Measurements from ENCODE around the gene TMEM131L.
"Not testable (repeated sequence)": the region's sequence is repeated elsewhere in the genome, so short reads cannot be mapped to it uniquely, and the experiment has no call there.

The TMEM131L gene

DNA sequence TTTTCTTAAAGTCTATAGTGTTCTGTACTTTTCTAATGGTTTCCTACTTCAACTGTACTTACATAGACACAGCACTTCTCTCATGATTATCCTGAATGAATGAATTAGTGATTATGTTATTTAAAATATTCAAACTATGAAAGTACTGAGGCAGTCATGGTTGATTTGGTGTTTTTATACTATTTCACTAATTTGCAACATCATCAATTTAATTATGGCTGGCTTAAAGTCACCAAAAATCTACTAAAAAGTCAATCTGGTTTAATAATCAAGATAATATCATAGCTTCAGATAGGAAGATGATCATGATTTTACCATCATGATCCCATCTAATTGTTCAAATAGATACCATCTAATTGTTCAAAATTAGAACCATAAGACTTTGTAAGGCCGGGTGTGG, 16.8 kb upstream of the TMEM131L start:
- DNase-seq (ENCODE audit: low read depth in 2 of 2), result no peak

DNA sequence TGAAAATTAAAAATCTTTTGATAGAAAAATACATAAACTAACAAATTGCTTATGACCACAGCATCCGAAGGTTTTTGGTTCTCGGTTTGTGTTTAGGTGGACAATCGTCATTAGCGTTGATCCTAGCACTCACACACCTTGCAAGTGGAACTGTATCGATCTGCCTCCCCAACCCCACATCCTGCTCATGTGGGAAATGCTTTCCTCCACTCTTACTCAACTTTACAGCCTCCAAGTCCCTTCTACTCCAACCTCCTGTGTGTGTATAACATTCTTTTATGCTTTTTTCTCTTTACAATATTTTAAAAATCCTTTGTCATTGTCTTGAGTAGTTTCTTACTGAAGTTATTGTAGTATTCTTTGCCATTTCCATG, 15.6 kb upstream of the TMEM131L start:
- no peak for DNase-seq (ENCODE audit: low read depth in 2 of 2)

DNA sequence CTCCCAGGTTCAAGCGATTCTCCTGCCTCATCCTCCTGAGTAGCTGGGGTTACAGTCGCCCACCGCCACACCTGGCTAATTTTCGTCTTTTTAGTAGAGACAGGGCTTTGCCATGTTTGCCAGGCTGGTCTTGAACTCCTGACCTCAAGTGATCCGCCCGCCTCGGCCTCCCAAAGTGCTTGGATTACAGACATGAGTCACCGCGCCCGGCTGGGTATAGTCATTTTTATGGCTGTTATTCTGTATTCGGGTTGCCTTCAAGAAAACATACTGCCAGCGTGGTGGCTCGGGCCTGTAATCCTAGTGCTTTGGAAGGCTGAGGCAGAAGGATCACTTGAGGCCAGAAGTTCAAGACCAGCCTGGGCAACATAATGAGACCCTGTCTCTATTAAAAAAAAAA, 15.0 kb upstream of the TMEM131L start:
- not testable (repeated sequence) for DNase-seq (ENCODE audit: low read depth in 2 of 2)

DNA sequence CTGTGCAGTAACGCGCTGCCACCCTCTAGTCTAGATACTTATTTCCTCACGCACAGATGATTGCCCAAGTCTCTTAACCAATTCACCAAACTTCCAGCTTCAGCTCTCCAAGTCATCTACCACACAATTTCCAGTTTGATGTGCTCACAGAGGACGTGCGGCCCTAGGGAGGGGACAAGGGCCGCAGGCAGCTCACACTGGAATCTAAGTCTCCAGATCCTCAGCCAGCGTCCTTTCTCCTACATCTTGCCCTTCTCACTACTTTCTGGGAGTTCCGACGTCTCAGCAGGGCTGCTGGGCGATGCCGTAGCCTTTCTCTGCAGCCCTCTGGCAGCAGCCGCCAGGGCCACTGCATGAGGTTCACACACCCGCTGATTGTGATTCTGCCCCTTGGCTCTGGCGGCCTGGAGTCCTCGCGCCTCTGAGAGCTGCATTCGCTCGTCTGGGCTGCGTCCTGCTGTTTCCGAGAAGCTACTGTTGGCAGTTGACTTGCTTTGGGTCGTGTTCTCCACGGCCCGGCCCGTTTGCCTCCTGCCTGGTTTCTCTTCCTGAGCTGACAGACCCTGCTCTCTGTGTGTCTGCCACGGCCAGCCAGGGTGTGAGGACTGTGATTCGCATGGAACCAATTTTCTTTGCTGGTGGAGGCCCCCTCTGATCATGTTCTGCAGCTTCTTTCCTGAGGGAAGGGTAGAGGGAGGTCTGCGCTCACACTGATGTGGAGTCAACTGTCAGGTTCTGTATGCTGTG, 14.1 kb upstream of the TMEM131L start:
- DNase-seq (ENCODE audit: low read depth in 2 of 2), result no peak

DNA sequence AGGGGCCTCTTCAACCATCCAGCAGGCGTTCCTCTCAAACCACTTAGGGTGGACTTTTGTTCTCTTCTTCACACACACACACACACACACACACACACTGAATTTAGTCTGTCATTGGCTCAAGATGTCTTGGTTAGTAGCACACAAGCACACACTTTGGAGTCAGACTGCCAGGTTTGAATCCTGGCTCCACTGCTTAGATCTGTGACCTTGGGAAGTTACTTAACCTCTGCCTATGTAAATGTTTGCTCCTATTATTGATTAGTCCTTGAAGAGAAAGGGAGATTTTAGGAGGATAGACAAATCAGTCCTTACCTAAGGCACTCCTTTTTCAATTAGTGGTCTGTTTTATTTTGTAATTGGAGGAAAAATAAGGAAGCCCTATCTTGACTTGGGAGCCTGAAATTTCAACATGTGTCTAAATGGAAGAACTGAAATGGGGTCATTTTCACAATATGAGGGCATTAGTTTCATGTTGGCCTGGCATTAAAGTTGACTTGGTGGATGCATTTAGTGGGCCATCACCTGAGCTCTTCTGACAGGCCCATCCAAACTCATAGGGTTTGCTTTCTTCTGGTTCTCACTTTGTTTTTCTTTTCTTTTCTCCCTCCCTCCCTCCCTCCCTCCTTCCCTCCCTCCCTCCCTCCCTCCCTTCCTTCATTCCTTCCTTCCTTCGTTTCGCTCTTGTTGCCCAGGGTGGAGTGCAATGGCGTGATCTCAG, 13.3 kb upstream of the TMEM131L start:
- DNase-seq (ENCODE audit: low read depth in 2 of 2), result no peak

DNA sequence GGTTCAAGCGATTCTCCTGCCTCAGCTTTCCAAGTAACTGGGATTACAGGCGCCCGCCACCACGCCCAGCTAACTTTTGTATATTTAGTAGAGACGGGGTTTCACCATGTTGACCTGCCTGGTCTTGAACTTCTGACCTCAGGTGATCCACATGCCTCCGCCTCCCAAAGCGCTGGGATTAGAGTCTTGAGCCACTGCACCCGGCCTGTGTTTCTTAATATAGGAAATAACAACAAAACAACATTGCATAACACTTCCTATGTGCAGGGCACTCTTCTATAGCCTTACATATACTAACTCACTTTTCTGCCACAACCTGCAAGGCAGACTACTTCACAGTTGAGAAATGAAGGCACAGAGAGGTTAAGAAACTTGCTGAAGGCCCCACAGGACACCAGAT, 12.8 kb upstream of the TMEM131L start:
- no peak for DNase-seq (ENCODE audit: low read depth in 2 of 2)

DNA sequence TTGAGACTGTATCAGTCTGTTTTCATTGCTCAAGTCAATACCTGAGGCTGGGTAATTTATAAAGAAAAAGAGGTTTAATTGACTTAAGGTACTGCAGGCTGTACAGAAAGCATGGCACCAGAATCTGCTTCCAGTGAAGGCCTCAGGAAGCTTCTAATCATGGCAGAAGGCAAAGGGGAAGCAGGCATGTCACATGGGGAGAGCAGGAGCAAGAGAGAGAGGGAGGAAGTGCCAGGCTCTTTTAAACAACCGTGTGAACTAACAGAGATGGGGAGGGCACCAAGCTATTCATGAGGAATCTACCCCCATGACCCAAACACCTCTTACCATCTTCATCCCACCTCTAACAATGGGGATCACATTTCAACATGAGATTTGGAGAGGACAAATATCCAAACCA, 7.2 kb upstream of the TMEM131L start:
- DNase-seq (ENCODE audit: low read depth in 2 of 2), result no peak

DNA sequence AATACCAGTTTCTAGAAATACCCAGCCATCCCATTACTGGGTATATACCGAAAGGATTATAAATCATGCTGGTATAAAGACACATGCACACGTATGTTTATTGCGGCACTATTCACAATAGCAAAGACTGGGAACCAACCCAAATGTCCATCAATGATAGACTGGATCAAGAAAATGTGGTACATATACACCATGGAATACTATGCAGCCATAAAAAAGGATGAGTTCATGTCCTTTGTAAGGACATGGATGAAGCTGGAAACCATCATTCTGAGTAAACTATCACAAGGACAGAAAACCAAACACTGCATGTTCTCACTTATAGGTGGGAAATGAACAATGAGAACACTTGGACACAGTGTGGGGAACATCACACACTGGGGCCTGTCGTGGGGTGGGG, 4.6 kb upstream of the TMEM131L start:
- DNase-seq (ENCODE audit: low read depth in 2 of 2), result not testable (repeated sequence)

DNA sequence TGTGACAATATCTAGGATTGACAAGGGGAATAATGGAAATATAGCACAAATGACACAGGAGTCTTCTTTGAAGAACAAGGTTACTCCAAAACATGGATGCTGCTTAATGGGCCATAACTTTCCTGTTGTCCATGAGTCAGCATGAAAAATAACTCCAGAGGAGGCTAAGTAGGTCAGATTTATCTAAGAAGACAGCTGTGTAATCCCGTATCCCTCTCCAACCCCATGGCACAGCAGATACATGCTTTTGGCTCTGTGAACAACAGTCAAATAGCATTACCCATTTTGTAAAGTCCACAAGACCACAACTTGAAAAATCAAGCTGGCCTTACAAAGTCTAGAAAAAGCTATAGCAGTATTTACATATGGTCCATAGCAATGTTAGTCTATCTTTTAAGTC, 2.1 kb upstream of the TMEM131L start:
- DNase-seq (ENCODE audit: low read depth in 2 of 2), result no peak

DNA sequence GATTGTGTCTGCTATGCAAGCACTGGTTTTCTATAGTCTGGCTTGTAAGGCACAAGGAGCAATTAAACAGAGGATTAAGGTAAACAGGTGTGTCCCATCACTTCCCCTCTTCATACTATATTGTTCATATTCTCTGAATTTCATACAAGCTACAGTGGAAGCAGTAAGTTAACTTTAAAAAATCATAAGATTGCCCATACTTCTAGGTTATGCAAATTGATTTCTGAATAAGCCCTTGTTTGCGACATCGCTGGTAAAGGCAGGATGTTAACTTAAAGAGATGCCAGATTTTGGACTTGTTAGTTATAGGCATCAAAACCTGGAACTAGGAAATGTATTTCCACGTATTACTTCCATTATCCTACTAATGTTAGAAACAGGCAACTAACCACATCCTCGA, 1.0 kb upstream of the TMEM131L start:
- no peak for DNase-seq (ENCODE audit: low read depth in 2 of 2)

DNA sequence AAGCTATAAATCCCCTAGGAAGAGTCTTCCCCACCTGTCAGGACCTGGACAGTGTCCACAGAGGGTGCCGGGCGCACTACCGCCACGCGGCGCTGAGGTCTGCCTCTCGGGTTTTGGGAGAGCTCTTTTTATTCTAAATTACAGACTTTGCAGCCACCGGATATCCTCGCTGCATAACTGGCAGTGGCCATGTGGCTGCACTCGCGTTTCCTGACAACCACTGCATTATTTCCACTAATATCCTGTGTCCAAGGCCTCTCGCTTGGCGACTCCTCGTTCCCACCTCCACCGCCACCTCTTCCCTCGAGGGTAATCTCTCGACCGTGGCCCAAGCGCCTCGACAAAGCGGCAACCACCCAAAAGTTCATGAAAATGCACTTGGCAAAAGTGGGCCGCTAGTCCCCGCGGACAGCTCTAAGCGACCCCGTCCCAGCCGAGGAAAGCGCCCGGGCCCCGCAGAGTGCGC, 512 bp upstream of the TMEM131L start:
- DNase-seq (ENCODE audit: low read depth in 2 of 2), result no peak

DNA sequence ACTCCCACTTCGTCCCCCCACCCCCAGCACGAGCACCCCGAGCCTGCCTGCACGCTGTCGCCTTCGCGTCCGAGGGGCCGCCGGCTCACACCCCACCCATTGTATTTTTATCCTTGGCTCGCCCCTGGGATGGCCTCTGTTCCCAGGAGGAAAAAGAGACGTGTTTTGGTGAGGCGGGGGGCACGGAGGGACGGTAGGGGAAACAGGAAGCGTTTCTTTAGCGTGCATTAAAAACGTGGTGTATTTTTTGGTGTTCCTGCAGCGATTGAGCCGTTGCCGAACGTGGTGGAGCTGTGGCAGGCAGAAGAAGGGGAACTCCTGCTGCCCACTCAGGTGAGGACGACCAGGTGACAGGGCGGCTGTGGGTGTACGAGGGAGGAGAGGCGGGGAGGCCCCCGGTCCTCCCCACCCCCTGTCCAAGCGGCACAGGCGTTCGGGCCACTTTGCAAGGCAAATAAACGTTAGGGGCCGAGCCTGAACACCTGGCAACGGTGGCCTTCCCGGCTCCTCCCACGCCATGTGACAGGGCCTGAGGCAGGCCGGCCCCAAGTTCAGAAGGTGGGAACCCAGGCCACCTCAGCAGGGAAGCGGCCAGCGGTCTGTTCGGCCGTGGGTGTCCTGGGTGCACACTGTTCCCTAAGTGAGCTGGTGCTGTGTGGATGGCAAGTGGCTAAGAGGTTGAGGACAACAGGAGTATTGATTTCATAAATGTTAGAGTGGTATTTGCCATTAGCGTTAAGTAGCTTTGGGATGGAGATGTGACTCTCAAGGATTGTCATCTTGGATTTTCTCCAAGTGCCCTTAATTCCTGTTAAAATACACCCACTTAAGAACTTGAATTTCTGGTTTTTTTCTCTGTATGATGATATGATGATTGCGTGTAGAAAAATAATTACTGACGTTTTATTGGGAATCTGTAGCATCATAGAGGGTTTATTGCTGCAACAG, 1.1 kb downstream of the TMEM131L start:
- DNase-seq (ENCODE audit: low read depth in 2 of 2), result no peak

DNA sequence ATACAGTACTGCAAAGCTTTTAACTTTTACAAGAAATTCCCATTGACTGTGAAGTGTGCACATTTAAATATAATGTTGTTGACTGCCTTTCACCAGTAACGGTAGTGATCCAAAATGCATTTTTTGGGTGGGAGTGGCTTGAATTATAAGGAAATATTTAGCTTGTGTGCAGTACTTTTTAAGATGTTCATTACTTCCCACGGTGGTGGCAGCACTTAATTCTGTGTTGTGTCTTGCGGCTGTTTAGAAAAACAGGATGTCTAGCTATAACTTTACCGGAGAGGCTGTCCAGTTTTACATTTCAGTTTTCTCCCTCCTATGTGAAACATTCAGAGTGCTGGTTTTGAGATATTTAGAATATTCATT, 1.7 kb downstream of the TMEM131L start:
- no peak for DNase-seq (ENCODE audit: low read depth in 2 of 2)

DNA sequence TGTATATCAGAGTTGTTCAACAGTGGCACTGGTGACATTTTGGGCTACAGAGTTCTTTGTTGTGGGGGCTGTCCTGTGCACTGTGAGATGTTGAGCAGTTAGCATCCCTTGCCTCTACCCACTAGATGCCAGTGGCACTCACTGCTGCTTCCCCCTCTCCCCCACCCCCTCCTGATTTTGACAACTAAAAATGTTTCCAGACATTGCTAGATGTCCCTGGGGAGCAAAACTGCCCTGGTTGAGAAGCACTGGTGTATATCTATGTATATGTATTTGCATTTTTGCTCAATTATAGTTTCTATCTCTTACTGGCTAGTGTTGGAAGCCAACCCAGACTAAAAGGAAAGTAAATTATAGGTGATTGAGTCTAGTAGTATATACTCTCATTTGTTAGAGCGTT, 2.4 kb downstream of the TMEM131L start:
- no peak for DNase-seq (ENCODE audit: low read depth in 2 of 2)

DNA sequence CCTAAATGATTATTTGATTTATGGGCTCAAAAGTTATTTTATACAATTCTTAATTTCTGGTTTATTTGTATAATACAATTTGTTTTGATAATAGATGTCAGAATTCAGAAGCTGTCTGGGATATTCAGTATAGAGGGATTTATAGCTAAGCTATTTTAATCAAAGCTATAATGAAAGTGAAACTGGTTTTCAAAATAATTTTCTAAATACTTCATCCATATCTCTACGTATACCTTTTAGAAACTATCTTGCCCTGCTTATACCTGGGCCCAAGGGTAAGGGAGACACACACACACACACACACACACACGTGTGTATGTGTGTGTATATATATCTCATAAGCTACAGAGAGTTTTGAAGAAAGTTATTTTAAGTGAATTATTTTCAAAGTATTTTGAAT, 2.9 kb downstream of the TMEM131L start:
- no peak for DNase-seq (ENCODE audit: low read depth in 2 of 2)

DNA sequence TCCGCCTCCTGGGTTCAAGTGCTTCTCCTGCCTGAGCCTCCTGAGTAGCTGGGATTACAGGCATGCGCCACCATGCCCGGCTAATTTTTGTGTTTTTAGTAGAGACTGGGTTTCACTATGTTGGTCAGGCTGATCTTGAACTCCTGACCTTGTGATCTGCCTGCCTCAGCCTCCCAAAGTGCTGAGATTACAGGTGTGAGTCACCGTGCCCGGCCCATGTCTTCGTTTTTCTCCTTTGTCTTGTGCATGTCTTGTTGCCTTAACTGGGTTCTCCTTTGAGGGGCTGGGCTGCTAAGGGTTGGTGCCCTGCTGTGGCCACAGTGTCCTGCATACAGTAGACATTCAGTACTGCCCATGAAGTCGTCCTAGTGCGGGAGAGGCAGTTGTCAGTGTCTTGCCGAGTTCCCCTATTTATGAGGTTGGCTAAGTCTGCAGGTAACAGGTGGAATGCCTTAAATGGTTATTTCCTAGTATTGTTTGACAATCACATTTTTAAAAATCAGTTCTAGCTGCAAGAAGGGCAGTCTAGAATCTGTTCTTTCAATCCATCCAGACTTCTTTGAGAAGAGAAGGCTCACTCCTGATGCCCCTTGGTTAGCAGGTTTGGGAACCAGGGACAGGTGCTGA, 5.0 kb downstream of the TMEM131L start:
- not testable (repeated sequence) for DNase-seq (ENCODE audit: low read depth in 2 of 2)

DNA sequence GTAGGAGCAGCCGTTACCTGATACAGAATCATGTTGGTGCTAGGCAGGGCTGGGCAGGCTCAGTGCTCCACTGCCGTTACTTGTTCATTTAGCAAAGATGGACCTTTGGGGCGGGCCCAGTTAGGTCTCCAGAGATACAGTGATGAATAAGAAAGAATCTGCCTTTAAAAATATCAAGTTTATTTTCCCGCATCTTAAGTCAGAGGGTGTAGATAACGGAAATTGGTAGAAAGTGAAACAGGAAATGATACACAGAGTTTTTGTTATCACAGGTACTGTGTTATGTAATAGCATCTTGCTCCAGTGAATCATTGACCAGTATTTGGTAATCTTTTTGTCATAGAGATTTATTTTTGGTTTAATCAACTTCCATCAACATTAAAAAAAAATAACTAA, 5.5 kb downstream of the TMEM131L start:
- no peak for DNase-seq (ENCODE audit: low read depth in 2 of 2)

DNA sequence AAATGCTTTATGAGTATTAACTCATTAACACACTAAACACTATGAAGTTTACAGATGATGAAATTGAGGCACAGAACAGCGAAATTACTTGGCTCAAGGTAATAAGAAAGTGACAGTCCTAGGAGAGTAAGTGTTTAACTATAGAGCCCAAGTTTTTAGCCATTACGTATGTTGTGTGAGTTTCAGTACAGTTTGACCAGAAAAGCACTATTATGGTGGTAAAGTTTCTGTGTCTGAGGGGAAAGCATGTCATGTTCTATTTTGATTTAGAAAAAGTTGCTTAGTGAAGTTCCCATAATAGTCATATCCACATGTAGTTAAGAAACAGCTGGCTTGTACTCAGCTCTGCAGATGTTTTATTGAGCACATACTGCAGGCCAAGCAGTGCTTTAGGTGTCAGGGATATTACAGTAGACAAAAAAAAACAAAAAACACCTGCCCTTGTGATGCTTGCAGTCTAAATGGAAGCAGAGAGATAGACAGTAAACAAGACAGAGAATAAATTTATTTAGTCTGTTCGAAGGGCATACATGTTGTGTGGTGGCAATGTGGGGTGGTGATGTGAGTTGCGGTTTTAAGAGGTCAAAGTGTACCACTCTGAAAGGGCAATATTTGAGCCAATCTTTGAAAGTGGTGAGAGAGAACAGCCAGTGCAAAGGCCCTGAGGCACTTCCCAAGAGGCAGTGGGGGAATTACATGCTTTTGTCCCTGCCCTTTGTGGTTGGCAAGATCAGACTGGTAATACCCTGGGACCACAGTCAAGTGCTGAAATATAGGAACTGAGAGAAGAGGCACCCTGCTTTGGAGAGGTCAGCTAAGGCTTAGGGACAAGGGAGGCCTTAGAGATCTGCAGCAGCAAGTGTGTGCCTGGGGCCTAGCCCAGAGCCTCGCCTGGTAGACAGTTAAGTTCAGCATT, 6.2 kb downstream of the TMEM131L start:
- no peak for DNase-seq (ENCODE audit: low read depth in 2 of 2)

DNA sequence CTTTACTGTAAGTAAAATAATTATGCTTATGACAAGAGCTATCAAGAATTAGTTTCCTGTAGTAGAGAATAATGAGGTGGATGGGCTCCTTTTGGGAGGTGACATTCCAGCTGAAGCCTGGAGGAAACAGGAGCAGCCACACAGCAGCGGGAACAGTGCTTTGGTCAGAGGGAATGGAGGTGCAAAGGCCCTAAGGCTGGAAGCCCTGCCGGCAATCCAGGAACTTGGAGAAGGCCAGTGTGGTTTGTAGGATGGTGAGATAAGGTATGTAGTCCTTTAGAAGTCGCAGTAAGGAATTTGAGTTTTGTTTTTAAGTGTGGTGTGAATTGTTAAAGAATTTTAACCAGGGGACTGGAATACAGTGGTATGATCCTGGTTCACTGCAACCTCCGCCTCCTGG, 8.1 kb downstream of the TMEM131L start:
- DNase-seq (ENCODE audit: low read depth in 2 of 2), result no peak

DNA sequence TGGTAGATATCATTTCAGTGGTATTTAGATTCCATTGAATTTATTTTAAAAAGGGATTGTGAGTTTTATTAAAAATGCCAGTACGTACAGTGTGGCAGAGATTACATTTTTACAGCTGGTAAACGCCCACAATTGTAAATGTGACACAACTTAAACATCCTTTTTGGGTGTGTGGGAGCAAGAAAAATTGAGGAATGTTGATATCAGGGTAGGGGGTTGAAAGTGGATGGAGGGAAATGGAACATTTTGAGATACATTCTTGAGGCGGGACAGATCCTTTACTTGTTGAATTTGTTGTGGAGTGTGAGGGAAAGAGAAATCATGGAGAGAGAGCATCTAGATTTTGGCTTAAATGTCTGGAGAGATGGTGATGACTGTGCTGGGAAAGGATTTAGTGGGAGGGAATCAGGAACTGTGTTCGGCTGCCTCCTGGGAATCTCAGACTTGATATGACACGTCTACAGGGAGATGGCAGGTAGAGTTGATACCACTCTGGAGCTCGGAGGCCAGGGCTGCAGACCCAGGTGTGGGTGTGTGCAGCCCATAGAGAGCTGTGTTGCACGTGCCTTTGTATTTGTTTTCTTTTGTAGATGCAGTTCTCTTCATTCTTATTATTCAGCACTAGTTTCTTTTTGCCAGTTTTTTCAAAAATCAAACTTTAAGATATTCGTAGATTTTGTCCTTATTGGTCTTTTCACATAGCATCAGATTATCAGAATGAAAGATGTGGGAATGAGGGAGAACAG, 10.8 kb downstream of the TMEM131L start:
- DNase-seq (ENCODE audit: low read depth in 2 of 2), result no peak

Measured in stimulated activated CD8-positive, alpha-beta memory T cell treated with anti-CD3 and anti-CD28 coated beads, Interleukin-2, amount 100 ng/mL, for 1 hour (primary cell).